Upper lobe of left lung (tissue), 6 donors: ENCODE data around the gene DNAJB2. TPM values are rescaled to one million over a fixed set of nuclear protein-coding genes. Genes with fewer than 3 reads are reported as not detected.

Source experiments
- ATAC-seq, 2 donors: fragments of 200-7000 bp; cut with Tn5 transposase; one replicate each; pipeline ENCODE4 v1.9.1; 2022; ENCODE audit warnings: mild to moderate bottlenecking in 2 of 2, moderate library complexity in 2 of 2; ENCODE audit not compliant: low FRiP score in 2 of 2
- DNase-seq, 2 donors: peaks; one replicate each; pipeline ENCODE4 v3.0.0-alpha.2; 2019 to 2020
- H3K27ac ChIP-seq, 4 donors: fragments of 200-600 bp; sonication (generic); one replicate each; pipeline ENCODE4 v1.5.1; 2016 to 2019
- H3K27me3 ChIP-seq, 4 donors: fragments of 200-600 bp; sonication (generic); one replicate each; pipeline ENCODE4 v1.5.1; 2017 to 2019
- H3K36me3 ChIP-seq, 4 donors: fragments of 200-600 bp; sonication (generic); one replicate each; pipeline ENCODE4 v1.5.1; 2016 to 2019
- H3K4me1 ChIP-seq, 4 donors: fragments of 200-600 bp; sonication (generic); one replicate each; pipeline ENCODE4 v1.5.1; 2018 to 2019
- H3K4me3 ChIP-seq, 4 donors: fragments of 200-600 bp; sonication (generic); one replicate each; pipeline ENCODE4 v1.5.1; 2017 to 2019; ENCODE audit warnings: mild to moderate bottlenecking in 2 of 4, moderate library complexity in 1 of 4
- H3K9me3 ChIP-seq, 4 donors: fragments of 200-600 bp; sonication (generic); one replicate each; pipeline ENCODE4 v1.5.1; 2018 to 2019
- CTCF ChIP-seq, 6 experiments: fragments of 450-650 bp in 4 of 6; fragments of 200-600 bp in 2 of 6; sonication (generic) in 2 of 6; IDR thresholded peaks; one replicate each; pipeline ENCODE4 v1.5.1; 2016 to 2019; ENCODE audit warnings: antibody characterized with exemption in 6 of 6
- EP300 ChIP-seq, 4 donors: sonication (generic); formaldehyde crosslinking; IDR thresholded peaks; one replicate each; pipeline ENCODE4 v1.5.1; 2017; ENCODE audit warnings: antibody characterized with exemption in 4 of 4, control low read depth in 2 of 4
- POLR2A ChIP-seq, 4 donors: fragments of 450-650 bp; IDR thresholded peaks; one replicate each; pipeline ENCODE4 v1.5.1; 2016 to 2017; ENCODE audit warnings: antibody characterized with exemption in 4 of 4, mild to moderate bottlenecking in 2 of 4
- POLR2AphosphoS5 ChIP-seq, 2 donors: sonication (generic); formaldehyde crosslinking; IDR thresholded peaks; one replicate each; pipeline ENCODE4 v1.5.1; 2017; ENCODE audit warnings: antibody characterized with exemption in 2 of 2
- WGBS, 2 donors: methylation state at CpG; one replicate each; pipeline ENCODE4 v1.1.5; 2017 to 2018; 5-methylcytosine and 5-hydroxymethylcytosine counted together
- total RNA-seq, 6 donors: library from RNA; depleted of rRNA in 4 of 6; stranded (reverse); fragments of >200 nt in 4 of 6; gene quantifications; one replicate each; pipeline versions ENCODE4 v1.1.0 to v1.2.1, GENCODE V29; 2016 to 2021
- donor health status: DM: no; HTN: no; CAD: no; lungs with moderate emphysema.
- donor health status: DM: no; HTN: yes; CAD: no; lungs with severe emphysema.

The DNAJB2 gene
- total RNA-seq, 6 donors from 2014 or later, result 58.6 to 86.1 (median 75.5) TPM

GRCh38 chr2:219290381-219291171, 11.4 kb downstream of the DNAJB2 start:
- H3K36me3 ChIP-seq, result peaks cover 0 to 13% (median 7%) of the 10 kb centered on the region in 4 donors
- DNase-seq, result peak in 1 of 2 donors; percentile 51
- TF ChIP-seq POLR2A (IDR thresholded peaks at IDR 0.05), result no peak
- no peak for TF ChIP-seq CTCF (IDR thresholded peaks at IDR 0.05)
- TF ChIP-seq POLR2AphosphoS5 (IDR thresholded peaks at IDR 0.05), result no peak
- TF ChIP-seq EP300 (IDR thresholded peaks at IDR 0.05), result no peak

GRCh38 chr2:219291394-219291793, 12.2 kb downstream of the DNAJB2 start:
- Histone ChIP-seq H3K27me3 (no peaks in the 10 kb centered on the region), H3K9me3 (no peaks in the 10 kb centered on the region), H3K4me3 (no peak overlapping the region), H3K27ac (no peak overlapping the region), H3K4me1 (peaks cover 5 to 13% (median 10%) of the 10 kb centered on the region in 4 donors), H3K36me3 (peaks cover 0 to 5% (median 2%) of the 10 kb centered on the region in 4 donors)
- TF ChIP-seq POLR2A (IDR thresholded peaks at IDR 0.05) (no peak), EP300 (IDR thresholded peaks at IDR 0.05) (no peak), CTCF (IDR thresholded peaks at IDR 0.05) (no peak), POLR2AphosphoS5 (IDR thresholded peaks at IDR 0.05) (no peak)
- DNase-seq (no peak), ATAC-seq (no peak)
- 81 to 87% methylated on average over 7 of the region's 7 CpGs for WGBS, 2 donors

More at GRCh38 chr2:219290381-219291171, 11.4 kb downstream of the DNAJB2 start:
- Histone ChIP-seq H3K27ac (no peak overlapping the region), H3K4me3 (no peak overlapping the region), H3K4me1 (peaks cover 5 to 13% (median 10%) of the 10 kb centered on the region in 4 donors), H3K27me3 (no peaks in the 10 kb centered on the region), H3K9me3 (no peaks in the 10 kb centered on the region)
- 84 to 87% methylated on average over 15 to 16 of the region's 16 CpGs for WGBS, 2 donors
- ATAC-seq, result no peak

DNA sequence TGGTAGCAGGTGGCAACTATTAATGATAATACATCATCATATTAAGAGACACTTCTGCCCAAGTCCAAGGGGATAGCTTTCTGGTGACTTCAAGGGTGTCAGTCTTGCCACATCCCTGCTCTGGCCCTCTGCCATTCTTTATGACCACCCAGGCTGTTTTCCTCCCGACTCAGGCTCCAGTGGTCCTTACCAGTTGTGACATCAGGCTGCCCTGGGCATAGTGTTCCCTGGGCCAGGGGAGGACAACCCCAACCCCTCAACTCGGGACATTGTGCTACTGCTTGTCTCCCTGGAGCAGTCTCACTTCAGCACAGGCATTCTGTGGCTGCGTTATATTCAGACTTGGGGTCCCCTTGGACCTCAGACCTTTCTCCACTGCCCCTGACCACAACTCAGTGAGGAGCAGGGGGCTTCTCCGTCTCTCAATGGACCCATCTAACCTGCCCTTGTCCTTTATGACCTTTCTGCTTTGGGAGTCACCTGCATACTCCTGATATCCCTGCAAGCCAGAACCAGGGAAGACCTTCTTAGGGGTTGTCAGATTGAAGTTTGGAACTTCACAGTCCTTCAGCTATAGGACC, 12.8 kb downstream of the DNAJB2 start:
- no peak overlapping the region for H3K4me3 ChIP-seq
- 69 to 84% methylated on average over 4 of the region's 4 CpGs for WGBS, 2 donors
- ATAC-seq, result no peak
- no peaks in the 10 kb centered on the region for H3K27me3 ChIP-seq
- peaks cover 5 to 13% (median 10%) of the 10 kb centered on the region in 4 donors for H3K4me1 ChIP-seq
- no peak for TF ChIP-seq POLR2A (IDR thresholded peaks at IDR 0.05)
- no peak for TF ChIP-seq EP300 (IDR thresholded peaks at IDR 0.05)
- TF ChIP-seq CTCF (IDR thresholded peaks at IDR 0.05), result no peak
- TF ChIP-seq POLR2AphosphoS5 (IDR thresholded peaks at IDR 0.05), result no peak
- H3K36me3 ChIP-seq, result peaks cover 0 to under 1% (median 0%) of the 10 kb centered on the region in 4 donors
- no peak overlapping the region for H3K27ac ChIP-seq
- DNase-seq, result no peak
- H3K9me3 ChIP-seq, result no peaks in the 10 kb centered on the region

- no peaks in the 10 kb centered on the region for H3K36me3 ChIP-seq
- H3K4me3 ChIP-seq, result no peak overlapping the region
- H3K27ac ChIP-seq, result no peak overlapping the region
- ATAC-seq, result no peak
- no peak for TF ChIP-seq EP300 (IDR thresholded peaks at IDR 0.05)
- no peak for TF ChIP-seq POLR2AphosphoS5 (IDR thresholded peaks at IDR 0.05)
- TF ChIP-seq POLR2A (IDR thresholded peaks at IDR 0.05), result no peak
- TF ChIP-seq CTCF (IDR thresholded peaks at IDR 0.05), result no peak
- peaks cover 5 to 13% (median 10%) of the 10 kb centered on the region in 4 donors for H3K4me1 ChIP-seq
- H3K9me3 ChIP-seq, result no peaks in the 10 kb centered on the region
- H3K27me3 ChIP-seq, result no peaks in the 10 kb centered on the region
- 92 to 94% methylated on average over 9 of the region's 9 CpGs for WGBS, 2 donors
- DNase-seq, result no peak
Observed at GRCh38 chr2:219292616-219293015, 13.4 kb downstream of the DNAJB2 start.
